Measurements from ENCODE around the gene CDHR5.

CDHR5 gene

DNA sequence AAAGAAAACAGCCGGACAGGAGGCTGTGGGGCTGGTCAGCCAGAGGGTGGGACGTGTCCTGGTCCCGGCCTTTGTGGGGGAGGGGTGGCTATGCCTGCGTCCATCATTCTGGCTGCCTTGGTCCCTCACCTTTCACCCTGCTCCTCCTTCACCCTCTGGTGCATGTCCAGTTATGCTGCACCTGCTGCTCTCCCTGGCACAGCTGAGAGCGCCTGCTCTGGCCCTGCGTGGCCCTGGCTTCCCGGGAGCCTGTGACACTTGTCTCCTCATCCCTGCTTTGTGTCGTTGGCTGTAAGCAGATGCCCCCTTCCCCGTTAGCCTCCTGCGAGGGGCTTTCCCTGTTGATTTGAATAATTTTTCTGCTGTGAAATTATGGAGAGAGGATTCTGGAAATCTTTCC, 31.8 kb downstream of the CDHR5 start:
- DNase-seq (ENCODE audit: extremely low read depth, low read depth): no peak
- H3K4me3 ChIP-seq (replicated peaks; ENCODE audit: low read depth, low read length): no peak overlapping the region
- TF ChIP-seq, protein P1, sequence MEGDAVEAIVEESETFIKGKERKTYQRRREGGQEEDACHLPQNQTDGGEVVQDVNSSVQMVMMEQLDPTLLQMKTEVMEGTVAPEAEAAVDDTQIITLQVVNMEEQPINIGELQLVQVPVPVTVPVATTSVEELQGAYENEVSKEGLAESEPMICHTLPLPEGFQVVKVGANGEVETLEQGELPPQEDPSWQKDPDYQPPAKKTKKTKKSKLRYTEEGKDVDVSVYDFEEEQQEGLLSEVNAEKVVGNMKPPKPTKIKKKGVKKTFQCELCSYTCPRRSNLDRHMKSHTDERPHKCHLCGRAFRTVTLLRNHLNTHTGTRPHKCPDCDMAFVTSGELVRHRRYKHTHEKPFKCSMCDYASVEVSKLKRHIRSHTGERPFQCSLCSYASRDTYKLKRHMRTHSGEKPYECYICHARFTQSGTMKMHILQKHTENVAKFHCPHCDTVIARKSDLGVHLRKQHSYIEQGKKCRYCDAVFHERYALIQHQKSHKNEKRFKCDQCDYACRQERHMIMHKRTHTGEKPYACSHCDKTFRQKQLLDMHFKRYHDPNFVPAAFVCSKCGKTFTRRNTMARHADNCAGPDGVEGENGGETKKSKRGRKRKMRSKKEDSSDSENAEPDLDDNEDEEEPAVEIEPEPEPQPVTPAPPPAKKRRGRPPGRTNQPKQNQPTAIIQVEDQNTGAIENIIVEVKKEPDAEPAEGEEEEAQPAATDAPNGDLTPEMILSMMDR (IDR thresholded peaks at IDR 0.05; ENCODE audit: low read depth, low read length, missing control alignments): no peak

GRCh38 chr11:592501-592900, 32.3 kb downstream of the CDHR5 start:
- TF ChIP-seq, protein P1 (IDR thresholded peaks at IDR 0.05; ENCODE audit: low read depth, low read length, missing control alignments): no peak
- DNase-seq (ENCODE audit: extremely low read depth, low read depth): no peak
- no peak overlapping the region for H3K4me3 ChIP-seq (replicated peaks; ENCODE audit: low read depth, low read length)

DNA sequence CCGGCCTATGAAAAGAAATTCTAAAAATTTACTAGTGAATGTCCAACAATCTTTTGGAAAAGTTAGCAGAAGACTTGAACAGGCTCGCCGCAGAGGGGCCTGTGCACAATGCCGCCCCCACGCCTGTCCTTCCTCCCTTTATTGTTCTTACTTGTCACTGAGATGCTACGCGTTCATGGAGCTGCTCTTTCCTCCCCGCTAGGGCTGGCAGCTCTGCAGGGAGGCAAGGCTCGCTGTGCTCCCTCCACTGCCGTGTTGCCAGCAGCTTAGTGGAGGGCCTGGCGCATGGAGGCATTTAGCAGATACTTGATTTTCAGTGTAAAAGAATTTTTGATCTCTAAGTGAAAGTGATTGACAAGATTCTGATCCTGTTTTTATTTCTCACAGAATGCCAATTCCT, 33.8 kb downstream of the CDHR5 start:
- DNase-seq (ENCODE audit: extremely low read depth, low read depth): no peak
- TF ChIP-seq, protein P1 (IDR thresholded peaks at IDR 0.05; ENCODE audit: low read depth, low read length, missing control alignments): no peak
- H3K4me3 ChIP-seq (replicated peaks; ENCODE audit: low read depth, low read length): no peak overlapping the region

GRCh38 chr11:589798-590197, 35.0 kb downstream of the CDHR5 start:
- TF ChIP-seq, protein P1 (IDR thresholded peaks at IDR 0.05; ENCODE audit: low read depth, low read length, missing control alignments): no peak
- H3K4me3 ChIP-seq (replicated peaks; ENCODE audit: low read depth, low read length): no peak overlapping the region
- no peak for DNase-seq (ENCODE audit: extremely low read depth, low read depth)

DNA sequence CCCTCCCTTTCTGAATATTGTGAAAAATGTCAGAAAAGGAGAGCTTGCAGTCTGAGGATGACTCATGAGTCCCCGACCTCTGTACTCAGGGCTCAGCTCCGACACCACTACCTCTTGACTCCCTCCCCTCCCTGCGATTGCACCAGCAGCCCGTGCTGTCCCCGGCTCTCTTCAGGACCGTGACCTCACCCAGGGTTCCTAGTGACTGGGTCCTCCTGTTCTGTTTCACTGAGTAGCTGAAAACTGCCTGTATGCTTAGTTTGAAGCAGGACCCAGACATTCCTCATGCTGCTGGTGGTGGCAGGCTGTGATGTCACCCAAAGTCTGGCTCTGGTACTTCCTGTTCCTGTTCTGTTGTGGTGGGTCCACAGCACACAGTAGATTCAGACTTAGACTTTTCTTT, 36.8 kb downstream of the CDHR5 start:
- H3K4me3 ChIP-seq (replicated peaks; ENCODE audit: low read depth, low read length): no peak overlapping the region
- TF ChIP-seq, protein P1 (IDR thresholded peaks at IDR 0.05; ENCODE audit: low read depth, low read length, missing control alignments): no peak
- no peak for DNase-seq (ENCODE audit: extremely low read depth, low read depth)

- TF ChIP-seq, protein P1 (IDR thresholded peaks at IDR 0.05; ENCODE audit: low read depth, low read length, missing control alignments): no peak
- DNase-seq (ENCODE audit: extremely low read depth, low read depth): no peak
These were observed 37.2 kb downstream of the CDHR5 start for GRCh38 chr11:587546-587945.

More at GRCh38 chr11:587546-587945, 37.2 kb downstream of the CDHR5 start:
- H3K4me3 ChIP-seq (replicated peaks; ENCODE audit: low read depth, low read length): no peak overlapping the region
